MCF 10A (cell line): Measurements from ENCODE around the gene OR51V1. TPM values are rescaled to one million over a fixed set of nuclear protein-coding genes. Genes with fewer than 3 reads are reported as not detected.

ENCODE experiments used
- BruUV-seq: library from RNA; stranded (reverse); fragments of 400-500 nt; replicated peaks from 2 replicates; lab custom pipeline; 2021; lab: Mats Ljungman, UMichigan
- CTCF ChIA-PET: fragments of 300-600 bp; sonication (Branson Sonifier 250); formaldehyde crosslinking; extraction: SDS; loops from one replicate; lab custom pipeline; 2021; ENCODE audit warnings: antibody characterized with exemption, inconsistent platforms; lab: Yijun Ruan, JAX
- POLR2A ChIA-PET: fragments of 300-600, 350-650 bp; sonication (Branson Sonifier 250); formaldehyde crosslinking; extraction: SDS; loops from one replicate; lab custom pipeline; 2020; ENCODE audit warnings: antibody characterized with exemption, inconsistent platforms; lab: Yijun Ruan, JAX
- DNase-seq: peaks from one replicate; pipeline ENCODE4 v3.0.0-alpha.2; 2018; ENCODE audit not compliant: unreplicated experiment
- H3K27ac Mint-ChIP-seq: one replicate; pipeline ENCODE4 v1.8.0; 2022; ENCODE audit warnings: mild to moderate bottlenecking, low read depth, mixed read lengths; ENCODE audit not compliant: unreplicated experiment
- H3K27me3 Mint-ChIP-seq: one replicate; pipeline ENCODE4 v1.8.0; 2022; ENCODE audit warnings: mixed read lengths; ENCODE audit not compliant: insufficient read depth, unreplicated experiment
- H3K36me3 Mint-ChIP-seq: one replicate; pipeline ENCODE4 v1.8.0; 2022; ENCODE audit warnings: mild to moderate bottlenecking, moderate library complexity, mixed read lengths; ENCODE audit not compliant: insufficient read depth, unreplicated experiment
- H3K4me1 Mint-ChIP-seq: one replicate; pipeline ENCODE4 v1.8.0; 2022; ENCODE audit warnings: mixed read lengths; ENCODE audit not compliant: insufficient read depth, unreplicated experiment
- H3K4me3 Mint-ChIP-seq: one replicate; pipeline ENCODE4 v1.8.0; 2022; ENCODE audit warnings: mild to moderate bottlenecking, moderate library complexity, mixed read lengths; ENCODE audit not compliant: unreplicated experiment
- H3K9me3 Mint-ChIP-seq: one replicate; pipeline ENCODE4 v1.8.0; 2022; ENCODE audit warnings: mixed read lengths; ENCODE audit not compliant: unreplicated experiment
- intact Hi-C: fragments of 100-400 bp; cut with micrococcal nuclease; formaldehyde crosslinking; loops from 2 replicates; pipeline ENCODE4 v1.14.1; 2022
- total RNA-seq: library from RNA; stranded (reverse); gene quantifications from 2 replicates; pipeline ENCODE4 v1.2.3, GENCODE V29; 2022
- TF ChIP-seq, protein P1 (sequence below): fragments of 200-600 bp; IDR thresholded peaks from one replicate; pipeline ENCODE4 v1.8.0; 2022; ENCODE audit warnings: antibody characterized with exemption, mild to moderate bottlenecking; ENCODE audit not compliant: unreplicated experiment

Gene OR51V1
- total RNA-seq, 1 experiment from 2014 or later, result not detected

DNA sequence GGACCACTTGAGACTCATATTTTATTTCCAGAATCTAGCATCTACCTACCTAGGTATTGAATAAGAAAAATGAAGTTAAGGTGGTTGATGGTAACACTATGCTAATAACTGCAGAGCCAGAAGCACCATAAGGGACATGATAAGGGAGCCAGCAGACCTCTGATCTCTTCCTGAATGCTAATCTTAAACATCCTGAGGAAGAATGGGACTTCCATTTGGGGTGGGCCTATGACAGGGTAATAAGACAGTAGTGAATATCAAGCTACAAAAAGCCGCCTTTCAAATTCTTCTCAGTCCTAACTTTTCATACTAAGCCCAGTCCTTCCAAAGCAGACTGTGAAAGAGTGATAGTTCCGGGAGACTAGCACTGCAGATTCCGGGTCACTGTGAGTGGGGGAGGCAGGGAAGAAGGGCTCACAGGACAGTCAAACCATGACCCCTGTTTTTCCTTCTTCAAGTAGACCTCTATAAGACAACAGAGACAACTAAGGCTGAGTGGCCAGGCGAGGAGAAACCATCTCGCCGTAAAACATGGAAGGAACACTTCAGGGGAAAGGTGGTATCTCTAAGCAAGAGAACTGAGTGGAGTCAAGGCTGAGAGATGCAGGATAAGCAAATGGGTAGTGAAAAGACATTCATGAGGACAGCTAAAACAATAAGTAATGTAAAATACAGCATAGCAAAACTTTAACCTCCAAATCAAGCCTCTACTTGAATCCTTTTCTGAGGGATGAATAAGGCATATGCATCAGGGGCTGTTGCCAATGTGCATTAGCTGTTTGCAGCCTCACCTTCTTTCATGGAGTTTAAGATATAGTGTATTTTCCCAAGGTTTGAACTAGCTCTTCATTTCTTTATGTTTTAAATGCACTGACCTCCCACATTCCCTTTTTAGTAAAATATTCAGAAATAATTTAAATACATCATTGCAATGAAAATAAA lies 24.3 kb upstream of the OR51V1 start:
- POLR2A ChIA-PET, result no interaction called here
- CTCF ChIA-PET, result interaction anchor here (0.6 to 1.2 kb wide), 2 partner anchors 20 to 64 kb away, joined by 3 to 4 read pairs; no protein-coding TSS in a partner anchor
- Mint-ChIP-seq H3K4me1 (peaks cover 6% of the 10 kb centered on the region), H3K4me3 (no peak overlapping the region), H3K36me3 (no peaks in the 10 kb centered on the region), H3K27ac (no peak overlapping the region), H3K9me3 (no peaks in the 10 kb centered on the region), H3K27me3 (peaks cover 23% of the 10 kb centered on the region)
- intact Hi-C loops, result no loop called here
- no peak for DNase-seq
- TF ChIP-seq, protein P1, sequence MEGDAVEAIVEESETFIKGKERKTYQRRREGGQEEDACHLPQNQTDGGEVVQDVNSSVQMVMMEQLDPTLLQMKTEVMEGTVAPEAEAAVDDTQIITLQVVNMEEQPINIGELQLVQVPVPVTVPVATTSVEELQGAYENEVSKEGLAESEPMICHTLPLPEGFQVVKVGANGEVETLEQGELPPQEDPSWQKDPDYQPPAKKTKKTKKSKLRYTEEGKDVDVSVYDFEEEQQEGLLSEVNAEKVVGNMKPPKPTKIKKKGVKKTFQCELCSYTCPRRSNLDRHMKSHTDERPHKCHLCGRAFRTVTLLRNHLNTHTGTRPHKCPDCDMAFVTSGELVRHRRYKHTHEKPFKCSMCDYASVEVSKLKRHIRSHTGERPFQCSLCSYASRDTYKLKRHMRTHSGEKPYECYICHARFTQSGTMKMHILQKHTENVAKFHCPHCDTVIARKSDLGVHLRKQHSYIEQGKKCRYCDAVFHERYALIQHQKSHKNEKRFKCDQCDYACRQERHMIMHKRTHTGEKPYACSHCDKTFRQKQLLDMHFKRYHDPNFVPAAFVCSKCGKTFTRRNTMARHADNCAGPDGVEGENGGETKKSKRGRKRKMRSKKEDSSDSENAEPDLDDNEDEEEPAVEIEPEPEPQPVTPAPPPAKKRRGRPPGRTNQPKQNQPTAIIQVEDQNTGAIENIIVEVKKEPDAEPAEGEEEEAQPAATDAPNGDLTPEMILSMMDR, result no peak
- BruUV-seq, result no TSS peak

DNA sequence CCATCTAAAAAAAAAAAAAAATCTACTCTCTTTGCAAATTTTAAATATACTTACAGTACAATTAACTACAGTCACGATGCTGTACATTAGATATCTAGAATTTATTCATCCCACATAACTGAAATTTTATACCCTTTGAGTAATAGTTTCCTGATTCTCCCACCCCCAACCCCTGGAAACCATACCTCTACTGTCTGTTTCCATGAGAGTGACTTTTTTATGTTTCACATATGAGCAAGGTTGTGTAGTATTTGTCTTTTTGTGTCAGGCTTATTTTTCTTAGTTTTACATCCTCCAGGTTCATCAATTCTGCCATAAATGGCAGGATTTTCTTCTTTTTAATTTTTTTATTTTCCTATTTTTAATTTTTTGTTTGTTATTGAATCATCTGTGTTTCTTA lies 23.2 kb upstream of the OR51V1 start:
- CTCF ChIA-PET, result no interaction called here
- no peaks in the 10 kb centered on the region for H3K36me3 Mint-ChIP-seq
- no TSS peak for BruUV-seq

DNA sequence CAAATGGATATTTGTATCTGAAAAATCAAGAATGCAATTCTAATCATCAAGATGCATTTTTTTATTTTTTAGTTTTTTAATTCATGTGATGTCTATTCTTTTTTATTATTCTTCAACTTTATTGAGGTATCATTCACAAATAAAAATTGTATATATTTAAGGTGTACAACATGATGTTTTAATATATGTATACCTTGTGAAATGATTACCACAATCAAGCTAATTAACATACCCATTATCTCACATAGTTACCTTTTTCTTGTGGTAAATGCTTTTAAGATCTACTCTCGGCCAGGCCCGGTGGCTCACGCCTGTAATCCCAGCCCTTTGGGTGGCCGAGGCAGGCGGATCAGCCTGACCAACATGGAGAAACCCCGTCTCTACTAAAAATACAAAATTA lies 22.7 kb upstream of the OR51V1 start:
- no TSS peak for BruUV-seq
- H3K9me3 Mint-ChIP-seq, result no peaks in the 10 kb centered on the region
- H3K27me3 Mint-ChIP-seq, result peaks cover 38% of the 10 kb centered on the region
- H3K36me3 Mint-ChIP-seq, result no peaks in the 10 kb centered on the region
- no peak overlapping the region for H3K4me3 Mint-ChIP-seq
- POLR2A ChIA-PET, result no interaction called here
- H3K27ac Mint-ChIP-seq, result no peak overlapping the region
- H3K4me1 Mint-ChIP-seq, result peaks cover 6% of the 10 kb centered on the region
- CTCF ChIA-PET, result no interaction called here
- no peak for DNase-seq
- TF ChIP-seq, protein P1, result no peak
- intact Hi-C loops, result no loop called here

More for the DNA sequence above, 23.2 kb upstream of the OR51V1 start:
- Mint-ChIP-seq H3K27ac (no peak overlapping the region), H3K4me3 (no peak overlapping the region), H3K9me3 (no peaks in the 10 kb centered on the region), H3K27me3 (peaks cover 35% of the 10 kb centered on the region), H3K4me1 (peaks cover 6% of the 10 kb centered on the region)
- no peak for DNase-seq
- POLR2A ChIA-PET, result no interaction called here
- intact Hi-C loops, result no loop called here
- TF ChIP-seq, protein P1, result no peak

DNA sequence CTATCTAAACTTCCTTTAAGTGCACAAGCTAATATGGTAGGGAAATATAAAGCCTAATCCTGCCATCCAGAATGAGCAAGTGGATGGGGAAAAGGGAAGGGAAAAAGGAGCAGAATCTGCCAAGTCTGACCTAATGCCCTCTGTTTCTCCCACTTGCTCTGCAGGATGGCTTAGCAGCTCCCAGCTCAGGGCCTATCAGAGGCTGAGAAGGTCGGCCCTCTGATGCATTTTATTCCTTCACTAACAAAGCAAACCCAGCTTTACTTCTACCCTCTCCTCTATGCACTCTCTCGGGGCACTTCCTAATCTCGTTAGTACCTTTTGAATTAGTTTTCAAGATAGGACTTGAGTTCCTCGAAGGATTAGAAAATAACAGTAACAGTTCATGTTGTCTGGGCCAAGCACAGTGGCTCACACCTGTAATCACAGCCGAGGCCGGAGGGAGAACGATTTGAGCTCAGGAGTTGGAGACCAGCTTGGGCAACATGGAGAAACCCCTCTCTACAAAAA lies 9.9 kb upstream of the OR51V1 start:
- H3K36me3 Mint-ChIP-seq, result no peaks in the 10 kb centered on the region
- H3K4me3 Mint-ChIP-seq, result no peak overlapping the region
- H3K4me1 Mint-ChIP-seq, result peaks cover 5% of the 10 kb centered on the region
- H3K27me3 Mint-ChIP-seq, result peaks cover 11% of the 10 kb centered on the region
- no peaks in the 10 kb centered on the region for H3K9me3 Mint-ChIP-seq
- no TSS peak for BruUV-seq
- CTCF ChIA-PET, result interaction anchor here (0.8 kb wide), 1 partner anchor 81 kb away, joined by 4 read pairs; no protein-coding TSS in a partner anchor
- no peak for DNase-seq
- intact Hi-C loops, result no loop called here
- POLR2A ChIA-PET, result no interaction called here
- TF ChIP-seq, protein P1, result no peak
- no peak overlapping the region for H3K27ac Mint-ChIP-seq
